Gastroesophageal sphincter (tissue), 3 donors: ENCODE results near the gene CNTNAP5.

Experiments
- EP300 ChIP-seq: sonication (generic); formaldehyde crosslinking; IDR thresholded peaks from one replicate; pipeline ENCODE4 v1.6.1; 2017; ENCODE audit warnings: antibody characterized with exemption, mild to moderate bottlenecking
- POLR2A ChIP-seq, 2 donors: fragments of 450-650 bp; IDR thresholded peaks; one replicate each; pipeline ENCODE4 v1.6.1; 2017; ENCODE audit warnings: antibody characterized with exemption in 2 of 2, mild to moderate bottlenecking in 2 of 2, moderate library complexity in 1 of 2
- TF ChIP-seq, protein P1 (sequence below), 4 experiments: fragments of 200-600 bp in 2 of 4; fragments of 450-650 bp in 2 of 4; sonication (generic) in 1 of 4; IDR thresholded peaks; one replicate each; pipeline ENCODE4 v1.5.1; 2017 to 2019; ENCODE audit warnings: antibody characterized with exemption in 4 of 4, mild to moderate bottlenecking in 2 of 4, moderate library complexity in 2 of 4

DNA sequence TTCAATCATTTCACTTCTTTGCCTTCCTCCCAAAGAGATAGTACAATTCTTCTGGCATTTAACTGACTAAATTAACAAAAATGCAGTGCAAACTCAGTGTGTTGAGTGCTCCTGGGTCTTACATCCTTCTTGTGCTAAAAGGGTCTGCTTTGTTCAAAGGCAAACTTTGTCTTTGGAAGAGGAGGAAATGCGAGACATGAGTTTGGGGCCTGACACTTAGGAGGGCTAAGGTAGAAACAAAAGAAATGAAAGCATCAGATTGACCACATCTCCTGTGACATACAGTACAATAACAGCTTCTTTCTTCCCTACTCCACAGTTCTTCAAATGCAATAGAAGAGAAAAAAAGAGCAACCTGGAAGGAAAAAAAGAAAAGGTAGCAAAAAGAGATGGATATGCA is 161.7 kb downstream of the CNTNAP5 start:
- TF ChIP-seq EP300 (no peak), POLR2A (IDR thresholded peaks at IDR 0.05) (no peak)
- TF ChIP-seq, protein P1, sequence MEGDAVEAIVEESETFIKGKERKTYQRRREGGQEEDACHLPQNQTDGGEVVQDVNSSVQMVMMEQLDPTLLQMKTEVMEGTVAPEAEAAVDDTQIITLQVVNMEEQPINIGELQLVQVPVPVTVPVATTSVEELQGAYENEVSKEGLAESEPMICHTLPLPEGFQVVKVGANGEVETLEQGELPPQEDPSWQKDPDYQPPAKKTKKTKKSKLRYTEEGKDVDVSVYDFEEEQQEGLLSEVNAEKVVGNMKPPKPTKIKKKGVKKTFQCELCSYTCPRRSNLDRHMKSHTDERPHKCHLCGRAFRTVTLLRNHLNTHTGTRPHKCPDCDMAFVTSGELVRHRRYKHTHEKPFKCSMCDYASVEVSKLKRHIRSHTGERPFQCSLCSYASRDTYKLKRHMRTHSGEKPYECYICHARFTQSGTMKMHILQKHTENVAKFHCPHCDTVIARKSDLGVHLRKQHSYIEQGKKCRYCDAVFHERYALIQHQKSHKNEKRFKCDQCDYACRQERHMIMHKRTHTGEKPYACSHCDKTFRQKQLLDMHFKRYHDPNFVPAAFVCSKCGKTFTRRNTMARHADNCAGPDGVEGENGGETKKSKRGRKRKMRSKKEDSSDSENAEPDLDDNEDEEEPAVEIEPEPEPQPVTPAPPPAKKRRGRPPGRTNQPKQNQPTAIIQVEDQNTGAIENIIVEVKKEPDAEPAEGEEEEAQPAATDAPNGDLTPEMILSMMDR (IDR thresholded peaks at IDR 0.05), result no peak
